Measurements from ENCODE around the gene NKAIN1. TPM values are rescaled to one million over a fixed set of nuclear protein-coding genes. Genes with fewer than 3 reads are reported as not detected.
A peak's percentile ranks its signal among the peaks of the same experiment; 100 is the strongest.
"Not testable (repeated sequence)": the region's sequence is repeated elsewhere in the genome, so short reads cannot be mapped to it uniquely, and the experiment has no call there.

The NKAIN1 gene
- total and polyA plus RNA-seq, 5 donors from 2014 or later: not detected

GRCh38 chr1:31181515-31182343 is 58.0 kb downstream of the NKAIN1 start:
- H3K27me3 Mint-ChIP-seq: peaks cover 42% of the 10 kb centered on the region
- Histone ChIP-seq H3K36me3 (ENCODE audit: control insufficient read depth, insufficient read depth, low read length) (no peaks in the 10 kb centered on the region), H3K27me3 (ENCODE audit: control insufficient read depth, insufficient read depth, low read length) (peaks cover 11% of the 10 kb centered on the region), H3K9me3 (ENCODE audit: control insufficient read depth in 2 of 2, low read length in 2 of 2) (no peaks in the 10 kb centered on the region), H3K4me3 (ENCODE audit: low read depth, low read length) (no peak overlapping the region), H3K27ac (ENCODE audit: insufficient read depth, low read length, poor library complexity, severe bottlenecking) (no peak overlapping the region), H3K4me1 (ENCODE audit: control insufficient read depth, insufficient read depth, low read length, poor library complexity, severe bottlenecking) (peaks cover 13% of the 10 kb centered on the region)
- ATAC-seq (ENCODE audit: low read depth in 2 of 2) (peak in 1 of 2 donors; percentile 39), DNase-seq (peak in 2 of 3 donors; percentile 22 to 65)
- H3K4me3 Mint-ChIP-seq: peak overlapping the region in 1 of 4 donors; percentile 70
- peaks cover 0 to 6% (median 0%) of the 10 kb centered on the region in 7 donors for H3K9me3 Mint-ChIP-seq
- no peaks in the 10 kb centered on the region for H3K36me3 Mint-ChIP-seq
- peaks cover 0 to 12% (median 4%) of the 10 kb centered on the region in 4 donors for H3K4me1 Mint-ChIP-seq
- no peak overlapping the region for H3K27ac Mint-ChIP-seq

GRCh38 chr1:31180338-31180737 is 59.3 kb downstream of the NKAIN1 start:
- H3K36me3 ChIP-seq (ENCODE audit: control insufficient read depth, insufficient read depth, low read length): no peaks in the 10 kb centered on the region
- H3K4me1 ChIP-seq (ENCODE audit: control insufficient read depth, insufficient read depth, low read length, poor library complexity, severe bottlenecking): peaks cover 13% of the 10 kb centered on the region
- peaks cover 11% of the 10 kb centered on the region for H3K27me3 ChIP-seq (ENCODE audit: control insufficient read depth, insufficient read depth, low read length)
- Mint-ChIP-seq H3K27me3 (peaks cover 37% of the 10 kb centered on the region), H3K4me3 (peak overlapping the region in 1 of 4 donors; percentile 51), H3K9me3 (peaks cover 0 to 6% (median 0%) of the 10 kb centered on the region in 7 donors), H3K36me3 (no peaks in the 10 kb centered on the region), H3K27ac (no peak overlapping the region), H3K4me1 (peaks cover 0 to 12% (median 4%) of the 10 kb centered on the region in 4 donors)
- no peak overlapping the region for H3K4me3 ChIP-seq (ENCODE audit: low read depth, low read length)
- ATAC-seq (ENCODE audit: low read depth in 2 of 2) (no peak), DNase-seq (no peak)
- no peak overlapping the region for H3K27ac ChIP-seq (ENCODE audit: insufficient read depth, low read length, poor library complexity, severe bottlenecking)
- H3K9me3 ChIP-seq (ENCODE audit: control insufficient read depth in 2 of 2, low read length in 2 of 2): no peaks in the 10 kb centered on the region

DNA sequence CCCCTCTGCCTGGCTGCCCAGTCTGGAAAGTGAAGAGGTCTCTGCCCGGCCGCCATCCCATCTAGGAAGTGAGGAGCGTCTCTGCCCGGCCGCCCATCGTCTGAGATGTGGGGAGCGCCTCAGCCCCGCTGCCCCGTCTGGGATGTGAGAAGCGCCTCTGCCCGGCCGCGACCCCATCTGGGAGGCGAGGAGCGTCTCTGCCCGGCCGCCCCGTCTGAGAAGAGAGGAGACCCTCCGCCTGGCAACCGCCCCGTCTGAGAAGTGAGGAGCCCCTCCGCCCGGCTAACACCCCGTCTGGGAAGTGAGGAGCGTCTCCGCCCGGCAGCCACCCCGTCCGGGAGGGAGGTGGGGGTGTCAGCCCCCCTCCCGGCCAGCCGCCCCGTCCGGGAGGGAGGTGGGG is 63.4 kb downstream of the NKAIN1 start:
- not testable (repeated sequence) for H3K36me3 Mint-ChIP-seq; H3K4me1 Mint-ChIP-seq; H3K9me3 Mint-ChIP-seq; H3K27ac ChIP-seq (ENCODE audit: insufficient read depth, low read length, poor library complexity, severe bottlenecking); H3K27me3 ChIP-seq (ENCODE audit: control insufficient read depth, insufficient read depth, low read length); H3K27ac Mint-ChIP-seq; H3K4me1 ChIP-seq (ENCODE audit: control insufficient read depth, insufficient read depth, low read length, poor library complexity, severe bottlenecking); H3K9me3 ChIP-seq (ENCODE audit: control insufficient read depth in 2 of 2, low read length in 2 of 2); DNase-seq; H3K36me3 ChIP-seq (ENCODE audit: control insufficient read depth, insufficient read depth, low read length); H3K4me3 Mint-ChIP-seq; ATAC-seq (ENCODE audit: low read depth in 2 of 2); H3K4me3 ChIP-seq (ENCODE audit: low read depth, low read length)
- peaks cover 24% of the 10 kb centered on the region for H3K27me3 Mint-ChIP-seq

DNA sequence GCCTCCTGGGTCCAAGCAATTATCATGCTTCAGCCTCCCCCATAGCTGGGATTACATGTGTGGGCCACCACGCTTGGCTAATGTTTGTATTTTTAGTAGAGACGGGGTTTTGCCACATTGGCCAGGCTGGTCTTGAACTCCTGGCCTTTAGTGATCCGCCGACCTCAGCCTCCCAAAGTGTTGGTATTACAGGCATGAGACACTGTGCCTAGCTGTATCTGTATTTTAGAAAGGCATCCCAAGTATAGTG is 69.3 kb downstream of the NKAIN1 start:
- H3K27ac ChIP-seq (ENCODE audit: insufficient read depth, low read length, poor library complexity, severe bottlenecking): no peak overlapping the region
- H3K27ac Mint-ChIP-seq: no peak overlapping the region

GRCh38 chr1:31166462-31166861 is 73.2 kb downstream of the NKAIN1 start:
- no peaks in the 10 kb centered on the region for H3K9me3 Mint-ChIP-seq
- Histone ChIP-seq H3K27ac (ENCODE audit: insufficient read depth, low read length, poor library complexity, severe bottlenecking) (no peak overlapping the region), H3K9me3 (ENCODE audit: control insufficient read depth in 2 of 2, low read length in 2 of 2) (no peaks in the 10 kb centered on the region), H3K27me3 (ENCODE audit: control insufficient read depth, insufficient read depth, low read length) (no peaks in the 10 kb centered on the region), H3K4me1 (ENCODE audit: control insufficient read depth, insufficient read depth, low read length, poor library complexity, severe bottlenecking) (no peaks in the 10 kb centered on the region), H3K4me3 (ENCODE audit: low read depth, low read length) (no peak overlapping the region), H3K36me3 (ENCODE audit: control insufficient read depth, insufficient read depth, low read length) (no peaks in the 10 kb centered on the region)
- H3K36me3 Mint-ChIP-seq: no peaks in the 10 kb centered on the region
- H3K27me3 Mint-ChIP-seq: peaks cover 6% of the 10 kb centered on the region
- ATAC-seq (ENCODE audit: low read depth in 2 of 2) (no peak), DNase-seq (no peak)
- H3K4me3 Mint-ChIP-seq: no peak overlapping the region
- H3K27ac Mint-ChIP-seq: no peak overlapping the region
- peaks cover 2 to 14% (median 5%) of the 10 kb centered on the region in 4 donors for H3K4me1 Mint-ChIP-seq

More for the DNA sequence above, 69.3 kb downstream of the NKAIN1 start:
- H3K36me3 Mint-ChIP-seq: no peaks in the 10 kb centered on the region
- no peak overlapping the region for H3K4me3 Mint-ChIP-seq
- ATAC-seq (ENCODE audit: low read depth in 2 of 2) (no peak), DNase-seq (no peak)
- Histone ChIP-seq H3K4me3 (ENCODE audit: low read depth, low read length) (no peak overlapping the region), H3K36me3 (ENCODE audit: control insufficient read depth, insufficient read depth, low read length) (no peaks in the 10 kb centered on the region), H3K27me3 (ENCODE audit: control insufficient read depth, insufficient read depth, low read length) (no peaks in the 10 kb centered on the region), H3K4me1 (ENCODE audit: control insufficient read depth, insufficient read depth, low read length, poor library complexity, severe bottlenecking) (no peaks in the 10 kb centered on the region), H3K9me3 (ENCODE audit: control insufficient read depth in 2 of 2, low read length in 2 of 2) (no peaks in the 10 kb centered on the region)
- peaks cover under 1% of the 10 kb centered on the region for H3K27me3 Mint-ChIP-seq
- H3K4me1 Mint-ChIP-seq: peaks cover 0 to 3% (median 0%) of the 10 kb centered on the region in 4 donors
- H3K9me3 Mint-ChIP-seq: no peaks in the 10 kb centered on the region

- no peaks in the 10 kb centered on the region for H3K9me3 Mint-ChIP-seq
- H3K4me3 Mint-ChIP-seq: no peak overlapping the region
- Histone ChIP-seq H3K4me1 (ENCODE audit: control insufficient read depth, insufficient read depth, low read length, poor library complexity, severe bottlenecking) (no peaks in the 10 kb centered on the region), H3K9me3 (ENCODE audit: control insufficient read depth in 2 of 2, low read length in 2 of 2) (no peaks in the 10 kb centered on the region), H3K4me3 (ENCODE audit: low read depth, low read length) (no peak overlapping the region), H3K27ac (ENCODE audit: insufficient read depth, low read length, poor library complexity, severe bottlenecking) (no peak overlapping the region), H3K36me3 (ENCODE audit: control insufficient read depth, insufficient read depth, low read length) (no peaks in the 10 kb centered on the region), H3K27me3 (ENCODE audit: control insufficient read depth, insufficient read depth, low read length) (no peaks in the 10 kb centered on the region)
- DNase-seq (no peak), ATAC-seq (ENCODE audit: low read depth in 2 of 2) (no peak)
- H3K36me3 Mint-ChIP-seq: no peaks in the 10 kb centered on the region
- peaks cover 6% of the 10 kb centered on the region for H3K27me3 Mint-ChIP-seq
- H3K27ac Mint-ChIP-seq: no peak overlapping the region
- H3K4me1 Mint-ChIP-seq: peaks cover 2 to 12% (median 5%) of the 10 kb centered on the region in 4 donors
Observed at GRCh38 chr1:31164291-31164690, 75.4 kb downstream of the NKAIN1 start.

- H3K9me3 ChIP-seq (ENCODE audit: control insufficient read depth in 2 of 2, low read length in 2 of 2): no peaks in the 10 kb centered on the region
- Mint-ChIP-seq H3K27ac (peak overlapping the region in 1 of 3 donors; percentile 9), H3K36me3 (no peaks in the 10 kb centered on the region), H3K4me1 (peaks cover 2 to 12% (median 5%) of the 10 kb centered on the region in 4 donors), H3K9me3 (no peaks in the 10 kb centered on the region), H3K27me3 (peaks cover 6% of the 10 kb centered on the region), H3K4me3 (no peak overlapping the region)
- no peaks in the 10 kb centered on the region for H3K27me3 ChIP-seq (ENCODE audit: control insufficient read depth, insufficient read depth, low read length)
- DNase-seq (no peak), ATAC-seq (ENCODE audit: low read depth in 2 of 2) (no peak)
- H3K27ac ChIP-seq (ENCODE audit: insufficient read depth, low read length, poor library complexity, severe bottlenecking): no peak overlapping the region
- no peaks in the 10 kb centered on the region for H3K4me1 ChIP-seq (ENCODE audit: control insufficient read depth, insufficient read depth, low read length, poor library complexity, severe bottlenecking)
- H3K36me3 ChIP-seq (ENCODE audit: control insufficient read depth, insufficient read depth, low read length): no peaks in the 10 kb centered on the region
- H3K4me3 ChIP-seq (ENCODE audit: low read depth, low read length): no peak overlapping the region
Observed at GRCh38 chr1:31163866-31164265, 75.8 kb downstream of the NKAIN1 start.

DNA sequence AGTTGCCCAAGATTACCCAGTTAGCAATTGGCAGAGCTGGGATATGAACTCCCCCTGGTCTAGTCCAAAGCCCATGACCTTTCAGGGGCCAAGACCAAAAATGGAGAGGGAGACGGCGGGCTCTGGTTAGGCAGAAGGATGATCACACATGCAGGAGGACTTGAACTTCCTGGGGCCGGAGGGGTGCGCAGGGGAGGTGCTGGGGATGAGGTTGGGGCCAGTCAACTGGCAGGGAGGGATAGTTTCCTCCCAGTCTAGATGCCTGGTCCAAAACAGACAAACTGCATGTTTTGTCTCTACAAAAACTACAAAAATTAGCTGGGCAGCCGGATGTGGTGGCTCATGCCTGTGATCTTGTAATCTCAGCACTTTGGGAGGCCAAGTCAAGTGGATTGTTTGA is 78.1 kb downstream of the NKAIN1 start:
- ATAC-seq (ENCODE audit: low read depth in 2 of 2) (no peak), DNase-seq (no peak)
- H3K9me3 Mint-ChIP-seq: no peaks in the 10 kb centered on the region
- Histone ChIP-seq H3K4me1 (ENCODE audit: control insufficient read depth, insufficient read depth, low read length, poor library complexity, severe bottlenecking) (no peaks in the 10 kb centered on the region), H3K9me3 (ENCODE audit: control insufficient read depth in 2 of 2, low read length in 2 of 2) (no peaks in the 10 kb centered on the region), H3K4me3 (ENCODE audit: low read depth, low read length) (no peak overlapping the region), H3K27ac (ENCODE audit: insufficient read depth, low read length, poor library complexity, severe bottlenecking) (no peak overlapping the region), H3K36me3 (ENCODE audit: control insufficient read depth, insufficient read depth, low read length) (no peaks in the 10 kb centered on the region), H3K27me3 (ENCODE audit: control insufficient read depth, insufficient read depth, low read length) (no peaks in the 10 kb centered on the region)
- H3K36me3 Mint-ChIP-seq: no peaks in the 10 kb centered on the region
- peaks cover 2 to 12% (median 5%) of the 10 kb centered on the region in 4 donors for H3K4me1 Mint-ChIP-seq
- peak overlapping the region in 1 of 4 donors; percentile 54 for H3K4me3 Mint-ChIP-seq
- peaks cover 6% of the 10 kb centered on the region for H3K27me3 Mint-ChIP-seq
- H3K27ac Mint-ChIP-seq: no peak overlapping the region

All from CD4-positive, CD25-positive, alpha-beta regulatory T cell (primary cell).